HCT116 (cell line): Measurements from ENCODE around the gene VRK3. TPM values are rescaled to one million over a fixed set of nuclear protein-coding genes. Genes with fewer than 3 reads are reported as not detected.

Experiments used
- ATAC-seq: fragments of 200-7000 bp; cut with Tn5 transposase; 2 replicates; pipeline ENCODE4 v1.9.1; 2020; ENCODE audit warnings: mild to moderate bottlenecking, moderate library complexity
- BruUV-seq: library from RNA; stranded (reverse); fragments of 400-500 nt; replicated peaks from 2 replicates; lab custom pipeline; 2021; lab: Mats Ljungman, UMichigan
- CTCF ChIA-PET: fragments of 300-600 bp; sonication (Branson Sonifier 250); formaldehyde crosslinking; loops from one replicate; lab custom pipeline; 2021; ENCODE audit warnings: antibody characterized with exemption; lab: Charles Lee
- POLR2A ChIA-PET: fragments of 300-600, 350-600 bp; sonication (Branson Sonifier 250); formaldehyde crosslinking; loops from one replicate; lab custom pipeline; 2021; ENCODE audit warnings: antibody characterized with exemption; lab: Charles Lee
- RAD21 ChIA-PET, 2 experiments: fragments of 300-600 bp; sonication (Branson Sonifier 250); formaldehyde crosslinking; loops; one replicate each; lab custom pipeline; 2023; ENCODE audit warnings: low total read pairs in 2 of 2; ENCODE audit not compliant: uncharacterized antibody in 2 of 2, unreplicated experiment in 2 of 2, low non-redundant PET in 1 of 2; lab: Charles Lee
- DNase-seq: peaks from one replicate; pipeline ENCODE4 v3.0.0-alpha.2; 2010; ENCODE audit warnings: low read depth, low spot score
- H2AFZ ChIP-seq: fragments of 200-600 bp; shearing (Covaris generic), sonication (generic); 2 replicates; pipeline ENCODE4 v1.6.1; 2017; ENCODE audit warnings: low read depth, mixed run types, mixed read lengths, antibody characterized with exemption, low read length; ENCODE audit not compliant: poor library complexity, severe bottlenecking
- H3K27ac ChIP-seq: 2 replicates; pipeline ENCODE4 v1.5.1; 2012; ENCODE audit warnings: low read depth, low read length
- H3K27me3 ChIP-seq: fragments of 200-600 bp; sonication (generic); 2 replicates; pipeline ENCODE4 v1.6.1; 2016; ENCODE audit warnings: mixed run types, low read length, mixed read lengths; ENCODE audit not compliant: insufficient read depth
- H3K36me3 ChIP-seq, 2 experiments: fragments of 200-500 bp in 1 of 2; fragments of 200-600 bp in 1 of 2; sonication (Bioruptor generic) in 1 of 2; sonication (generic) in 1 of 2; 2 replicates each; pipeline versions ENCODE4 v1.5.1 to v1.6.1; 2014 to 2016; ENCODE audit warnings: low read length in 2 of 2, inconsistent platforms in 1 of 2, mixed read lengths in 1 of 2, mixed run types in 1 of 2; ENCODE audit not compliant: insufficient read depth in 2 of 2, control insufficient read depth in 1 of 2
- H3K4me1 ChIP-seq, 2 experiments: fragments of 200-600 bp in 1 of 2; sonication (generic) in 1 of 2; 2 replicates each; pipeline versions ENCODE4 v1.5.1 to v1.6.1; 2012 to 2017; ENCODE audit warnings: low read length in 2 of 2, inconsistent platforms in 1 of 2, mild to moderate bottlenecking in 1 of 2, mixed read lengths in 1 of 2, mixed run types in 1 of 2, moderate library complexity in 1 of 2; ENCODE audit not compliant: insufficient read depth in 2 of 2, control insufficient read depth in 1 of 2
- H3K4me2 ChIP-seq: fragments of 200-600 bp; sonication (generic); 2 replicates; pipeline ENCODE4 v1.6.1; 2017; ENCODE audit warnings: mixed run types, low read length, mixed read lengths
- H3K4me3 ChIP-seq, 2 experiments: fragments of 200-600 bp in 1 of 2; sonication (generic) in 1 of 2; replicated peaks in 1 of 2; 2 replicates each; pipeline ENCODE4 v1.5.1; 2011 to 2016; ENCODE audit warnings: low read length in 2 of 2, control low read depth in 1 of 2, low read depth in 1 of 2, mild to moderate bottlenecking in 1 of 2, mixed read lengths in 1 of 2, mixed run types in 1 of 2
- H3K79me2 ChIP-seq: fragments of 200-600 bp; sonication (generic); 2 replicates; pipeline ENCODE4 v1.6.1; 2017; ENCODE audit warnings: mild to moderate bottlenecking, mixed run types, low read length, moderate library complexity, mixed read lengths; ENCODE audit not compliant: insufficient read depth
- H3K9ac ChIP-seq: fragments of 200-600 bp; sonication (generic); 2 replicates; pipeline ENCODE4 v1.6.1; 2016; ENCODE audit warnings: low read length, mixed read lengths
- H3K9me2 ChIP-seq: fragments of 200-600 bp; sonication (generic), shearing (Covaris generic); 2 replicates; pipeline ENCODE4 v1.6.1; 2017; ENCODE audit warnings: mixed run types, mild to moderate bottlenecking, moderate library complexity; ENCODE audit not compliant: insufficient read depth
- H3K9me3 ChIP-seq, 2 experiments: fragments of 200-500 bp in 1 of 2; fragments of 200-600 bp in 1 of 2; sonication (Bioruptor generic) in 1 of 2; sonication (generic) in 1 of 2; 2 replicates each; pipeline ENCODE4 v1.6.1; 2014 to 2017; ENCODE audit warnings: low read length in 2 of 2, mixed read lengths in 2 of 2, inconsistent platforms in 1 of 2, low read depth in 1 of 2, mild to moderate bottlenecking in 1 of 2, mixed run types in 1 of 2, moderate library complexity in 1 of 2; ENCODE audit not compliant: control insufficient read depth in 1 of 2, insufficient read depth in 1 of 2
- H4K20me1 ChIP-seq: fragments of 200-600 bp; sonication (generic), shearing (Covaris generic); 2 replicates; pipeline ENCODE4 v1.6.1; 2017; ENCODE audit warnings: mixed run types, mild to moderate bottlenecking, moderate library complexity; ENCODE audit not compliant: insufficient read depth
- ATF3 ChIP-seq: IDR thresholded peaks from 2 replicates; pipeline ENCODE4 v1.6.1; 2012
- EGR1 ChIP-seq: IDR thresholded peaks from 2 replicates; pipeline ENCODE4 v1.6.1; 2012; ENCODE audit warnings: low read depth
- ELF1 ChIP-seq: IDR thresholded peaks from 2 replicates; pipeline ENCODE4 v1.6.1; 2012; ENCODE audit warnings: low read depth, borderline replicate concordance
- EZH2 ChIP-seq: fragments of 200-600 bp; sonication (generic); IDR thresholded peaks from 2 replicates; pipeline ENCODE4 v1.6.1; 2017; ENCODE audit warnings: antibody characterized with exemption, mixed run types
- FOSL1 ChIP-seq: IDR thresholded peaks from 2 replicates; pipeline ENCODE4 v1.6.1; 2012; ENCODE audit warnings: low read depth
- POLR2A ChIP-seq: IDR thresholded peaks from 2 replicates; pipeline ENCODE4 v1.7.0; 2011; ENCODE audit warnings: borderline replicate concordance; ENCODE audit not compliant: insufficient read depth, insufficient read length; ENCODE audit errors: extremely low read depth
- RAD21 ChIP-seq: IDR thresholded peaks from 2 replicates; pipeline ENCODE4 v1.6.1; 2012; ENCODE audit warnings: low read depth, mild to moderate bottlenecking
- SIN3A ChIP-seq: IDR thresholded peaks from 2 replicates; pipeline ENCODE4 v1.6.1; 2012; ENCODE audit warnings: low read depth
- TCF7L2 ChIP-seq: IDR thresholded peaks from 2 replicates; pipeline ENCODE4 v1.7.0; 2011; ENCODE audit warnings: borderline replicate concordance, inconsistent platforms; ENCODE audit not compliant: insufficient read depth, insufficient read length; ENCODE audit errors: extremely low read depth
- intact Hi-C: fragments of 100-400 bp; cut with micrococcal nuclease; formaldehyde crosslinking; loops from 2 replicates; pipeline ENCODE4 v1.10.0; 2022
- total RNA-seq: library from RNA; stranded (reverse); gene quantifications from one replicate; pipeline ENCODE4 v1.2.1, GENCODE V29; 2021; ENCODE audit not compliant: unreplicated experiment
- TF ChIP-seq, protein P1 (sequence below): IDR thresholded peaks from 2 replicates; pipeline ENCODE4 v1.6.1; 2012; ENCODE audit warnings: low read depth

Gene VRK3
- total RNA-seq, 1 experiment from 2014 or later = 44.0 TPM

DNA sequence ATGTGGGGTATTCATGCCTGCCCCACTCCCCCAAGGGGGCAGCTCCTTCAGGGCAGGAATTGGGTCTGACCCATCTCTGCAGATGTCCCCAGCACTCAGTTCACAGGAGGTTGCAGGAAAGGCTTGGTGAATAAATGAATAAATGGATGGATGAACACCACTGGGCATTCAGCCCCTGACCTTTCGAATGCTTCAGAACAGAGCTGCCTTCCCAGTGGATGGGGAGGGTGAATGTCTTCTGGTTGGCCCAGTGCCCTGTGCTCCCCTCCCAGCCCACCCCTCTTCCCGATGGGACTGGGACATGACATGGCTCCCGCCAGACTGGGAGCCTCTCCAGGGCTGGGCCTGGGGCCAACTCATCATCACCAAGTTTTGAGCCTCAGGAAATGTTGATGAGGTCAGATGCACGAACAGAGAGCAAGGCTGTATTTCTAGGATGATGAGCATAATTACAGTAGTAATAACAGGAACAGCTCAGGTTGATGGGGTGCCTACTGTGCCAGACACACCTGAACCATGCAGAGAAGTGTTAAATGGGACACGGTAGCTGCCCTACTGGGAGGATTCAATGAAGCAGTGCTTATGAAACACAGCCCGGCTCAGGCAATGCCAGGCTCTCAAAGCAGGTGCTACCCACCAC lies 25.7 kb downstream of the VRK3 start:
- CTCF ChIA-PET = no interaction called here

More for the DNA sequence above, 25.7 kb downstream of the VRK3 start:
- TF ChIP-seq FOSL1 (no peak), SIN3A (no peak), ELF1 (no peak), TCF7L2 (no peak), POLR2A (no peak), RAD21 (no peak), EGR1 (no peak), EZH2 (no peak), ATF3 (no peak)
- TF ChIP-seq, protein P1, sequence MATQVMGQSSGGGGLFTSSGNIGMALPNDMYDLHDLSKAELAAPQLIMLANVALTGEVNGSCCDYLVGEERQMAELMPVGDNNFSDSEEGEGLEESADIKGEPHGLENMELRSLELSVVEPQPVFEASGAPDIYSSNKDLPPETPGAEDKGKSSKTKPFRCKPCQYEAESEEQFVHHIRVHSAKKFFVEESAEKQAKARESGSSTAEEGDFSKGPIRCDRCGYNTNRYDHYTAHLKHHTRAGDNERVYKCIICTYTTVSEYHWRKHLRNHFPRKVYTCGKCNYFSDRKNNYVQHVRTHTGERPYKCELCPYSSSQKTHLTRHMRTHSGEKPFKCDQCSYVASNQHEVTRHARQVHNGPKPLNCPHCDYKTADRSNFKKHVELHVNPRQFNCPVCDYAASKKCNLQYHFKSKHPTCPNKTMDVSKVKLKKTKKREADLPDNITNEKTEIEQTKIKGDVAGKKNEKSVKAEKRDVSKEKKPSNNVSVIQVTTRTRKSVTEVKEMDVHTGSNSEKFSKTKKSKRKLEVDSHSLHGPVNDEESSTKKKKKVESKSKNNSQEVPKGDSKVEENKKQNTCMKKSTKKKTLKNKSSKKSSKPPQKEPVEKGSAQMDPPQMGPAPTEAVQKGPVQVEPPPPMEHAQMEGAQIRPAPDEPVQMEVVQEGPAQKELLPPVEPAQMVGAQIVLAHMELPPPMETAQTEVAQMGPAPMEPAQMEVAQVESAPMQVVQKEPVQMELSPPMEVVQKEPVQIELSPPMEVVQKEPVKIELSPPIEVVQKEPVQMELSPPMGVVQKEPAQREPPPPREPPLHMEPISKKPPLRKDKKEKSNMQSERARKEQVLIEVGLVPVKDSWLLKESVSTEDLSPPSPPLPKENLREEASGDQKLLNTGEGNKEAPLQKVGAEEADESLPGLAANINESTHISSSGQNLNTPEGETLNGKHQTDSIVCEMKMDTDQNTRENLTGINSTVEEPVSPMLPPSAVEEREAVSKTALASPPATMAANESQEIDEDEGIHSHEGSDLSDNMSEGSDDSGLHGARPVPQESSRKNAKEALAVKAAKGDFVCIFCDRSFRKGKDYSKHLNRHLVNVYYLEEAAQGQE = no peak
- ATAC-seq (no peak), DNase-seq (no peak)
- no TSS peak for BruUV-seq
- Histone ChIP-seq H3K79me2 (peaks cover 6% of the 10 kb centered on the region; the same call in 1 of the 2 replicates), H3K9ac (no peak overlapping the region), H3K4me1 (peaks cover 17 to 24% of the 10 kb centered on the region in 2 experiments), H3K4me3 (no peak overlapping the region), H3K36me3 (peaks cover 12 to 18% of the 10 kb centered on the region in 2 experiments), H3K9me3 (no peaks in the 10 kb centered on the region), H3K4me2 (no peak overlapping the region), H4K20me1 (0 out of 2 replicates have a peak, but pooled peaks cover 4% of the 10 kb centered on the region), H2AFZ (no peak overlapping the region), H3K27ac (no peak overlapping the region), H3K9me2 (no peaks in the 10 kb centered on the region), H3K27me3 (no peaks in the 10 kb centered on the region)
- RAD21 ChIA-PET = no interaction called here
- POLR2A ChIA-PET = no interaction called here
- intact Hi-C loops = no loop called here
